ACC112 (cell line): ENCODE data around the gene BCL7C.

Experiments used
- H2AFZ ChIP-seq: fragments of 200-600 bp; sonication (generic); one replicate; pipeline ENCODE4 v1.6.0; 2017; ENCODE audit warnings: antibody characterized with exemption, low read length; ENCODE audit not compliant: unreplicated experiment
- H3K27ac ChIP-seq: fragments of 200-600 bp; sonication (generic); 2 replicates; pipeline ENCODE4 v1.5.1; 2014; ENCODE audit warnings: low read depth, mild to moderate bottlenecking, antibody characterized with exemption, low read length, moderate library complexity
- H3K27me3 ChIP-seq: fragments of 200-600 bp; sonication (generic); 2 replicates; pipeline ENCODE4 v1.6.1; 2014; ENCODE audit warnings: mild to moderate bottlenecking, antibody characterized with exemption, low read length, moderate library complexity, mixed read lengths; ENCODE audit not compliant: insufficient read depth
- H3K36me3 ChIP-seq: fragments of 200-600 bp; sonication (generic); 2 replicates; pipeline ENCODE4 v1.6.1; 2016; ENCODE audit warnings: mild to moderate bottlenecking, antibody characterized with exemption, low read length, moderate library complexity, mixed read lengths; ENCODE audit not compliant: insufficient read depth
- H3K4me1 ChIP-seq: fragments of 200-600 bp; sonication (generic); one replicate; pipeline ENCODE4 v1.6.1; 2016; ENCODE audit warnings: low read length, mixed read lengths; ENCODE audit not compliant: insufficient read depth, unreplicated experiment, control insufficient read depth
- H3K4me3 ChIP-seq: fragments of 200-600 bp; sonication (generic); 2 replicates; pipeline ENCODE4 v1.5.1; 2014; ENCODE audit warnings: mild to moderate bottlenecking, low read depth, low read length
- H3K79me2 ChIP-seq: fragments of 200-600 bp; sonication (generic); one replicate; pipeline ENCODE4 v1.6.0; 2016; ENCODE audit warnings: low read length; ENCODE audit not compliant: control insufficient read depth, unreplicated experiment, insufficient read depth

Gene BCL7C

DNA sequence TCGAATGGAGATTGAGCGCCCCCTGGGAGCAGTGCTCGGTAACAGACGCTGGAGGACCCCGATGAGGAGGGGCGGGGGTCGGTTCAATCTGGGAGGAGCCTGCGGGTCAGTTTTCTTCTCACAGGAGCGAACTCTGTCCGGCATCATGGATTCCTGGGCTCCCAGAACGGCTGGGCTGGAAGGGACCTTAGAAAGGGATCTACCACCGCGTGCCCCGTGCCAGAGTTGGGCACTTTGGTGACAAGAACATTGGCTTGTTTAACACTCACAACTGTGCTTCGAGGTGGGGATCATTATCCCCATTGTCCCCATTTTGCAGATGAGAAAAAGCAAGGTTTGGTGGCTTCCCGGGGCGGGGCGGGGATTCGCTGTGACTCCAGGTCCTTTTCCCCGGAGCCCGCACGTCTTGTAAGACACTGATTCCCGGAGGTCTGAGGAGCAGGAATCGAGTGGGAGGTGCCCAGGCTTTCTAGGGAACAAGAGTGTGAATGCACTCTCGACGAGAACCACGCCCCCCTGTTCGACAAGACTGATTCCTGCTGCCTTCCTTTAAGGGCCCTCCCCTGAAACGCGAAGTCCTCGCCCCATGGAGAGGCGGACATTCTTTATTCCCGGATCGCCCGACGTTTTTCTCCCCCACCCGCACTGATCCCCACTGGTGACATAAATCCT lies 28.0 kb upstream of the BCL7C start:
- Histone ChIP-seq H2AFZ (peak overlapping the region; percentile 30), H3K27ac (peak overlapping the region; percentile 45; the same call in 1 of the 2 replicates)

GRCh38 chr16:30921459-30921747 lies 27.5 kb upstream of the BCL7C start:
- Histone ChIP-seq H3K4me1 (no peaks in the 10 kb centered on the region), H3K27ac (no peak overlapping the region), H3K36me3 (no peaks in the 10 kb centered on the region), H2AFZ (peak overlapping the region; percentile 30), H3K4me3 (peak overlapping the region; percentile 77), H3K79me2 (no peaks in the 10 kb centered on the region), H3K27me3 (no peaks in the 10 kb centered on the region)

More for the DNA sequence above, 28.0 kb upstream of the BCL7C start:
- Histone ChIP-seq H3K4me3 (peak overlapping the region; percentile 77), H3K27me3 (no peaks in the 10 kb centered on the region), H3K36me3 (no peaks in the 10 kb centered on the region), H3K4me1 (no peaks in the 10 kb centered on the region), H3K79me2 (no peaks in the 10 kb centered on the region)

- Histone ChIP-seq H3K79me2 (no peaks in the 10 kb centered on the region), H3K4me3 (no peak overlapping the region), H2AFZ (no peak overlapping the region), H3K36me3 (no peaks in the 10 kb centered on the region), H3K27me3 (no peaks in the 10 kb centered on the region), H3K27ac (no peak overlapping the region), H3K4me1 (no peaks in the 10 kb centered on the region)
Observed at GRCh38 chr16:30920891-30921290, 27.0 kb upstream of the BCL7C start.

GRCh38 chr16:30918614-30919013 lies 24.7 kb upstream of the BCL7C start:
- H3K4me1 ChIP-seq = no peaks in the 10 kb centered on the region
- H3K4me3 ChIP-seq = no peak overlapping the region
- H2AFZ ChIP-seq = no peak overlapping the region
- no peaks in the 10 kb centered on the region for H3K79me2 ChIP-seq
- H3K27ac ChIP-seq = no peak overlapping the region
- H3K36me3 ChIP-seq = no peaks in the 10 kb centered on the region
- H3K27me3 ChIP-seq = no peaks in the 10 kb centered on the region

GRCh38 chr16:30914830-30915229 lies 21.0 kb upstream of the BCL7C start:
- H3K79me2 ChIP-seq = no peaks in the 10 kb centered on the region
- H3K27me3 ChIP-seq = no peaks in the 10 kb centered on the region
- H2AFZ ChIP-seq = no peak overlapping the region
- H3K36me3 ChIP-seq = no peaks in the 10 kb centered on the region
- H3K4me3 ChIP-seq = no peak overlapping the region
- no peaks in the 10 kb centered on the region for H3K4me1 ChIP-seq
- H3K27ac ChIP-seq = no peak overlapping the region

DNA sequence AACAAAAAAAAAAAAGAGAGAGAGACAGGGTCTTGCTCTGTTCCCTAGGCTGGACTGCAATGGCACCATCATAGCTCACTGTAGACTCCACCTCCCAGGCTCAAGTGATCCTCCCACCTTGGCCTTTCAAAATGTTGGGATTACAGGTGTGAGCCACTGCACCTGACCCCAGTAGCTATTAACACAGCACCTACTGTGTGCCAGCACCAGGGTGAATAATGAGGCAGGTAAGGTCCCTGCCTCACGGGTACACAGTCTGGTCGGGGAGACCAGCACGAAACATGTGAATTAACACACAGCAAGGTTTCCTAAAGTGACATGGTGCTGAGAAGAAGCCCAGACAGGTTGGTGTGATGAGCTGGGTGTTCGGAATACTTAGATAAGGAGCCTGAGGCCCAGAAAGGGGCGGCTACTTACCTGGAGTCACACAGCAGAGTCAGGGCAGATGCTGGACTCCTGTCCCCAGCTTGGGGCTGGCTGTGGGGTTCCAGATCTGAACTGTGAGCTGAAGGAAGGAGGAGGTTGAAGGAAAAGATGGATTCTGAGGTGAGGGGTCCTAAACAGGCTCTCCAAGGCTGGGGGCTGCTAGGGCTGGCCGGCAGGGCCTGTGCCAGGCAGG lies 19.0 kb upstream of the BCL7C start:
- Histone ChIP-seq H3K79me2 (no peaks in the 10 kb centered on the region), H3K4me1 (no peaks in the 10 kb centered on the region), H3K27ac (no peak overlapping the region), H3K36me3 (no peaks in the 10 kb centered on the region), H3K27me3 (no peaks in the 10 kb centered on the region), H2AFZ (no peak overlapping the region), H3K4me3 (no peak overlapping the region)

DNA sequence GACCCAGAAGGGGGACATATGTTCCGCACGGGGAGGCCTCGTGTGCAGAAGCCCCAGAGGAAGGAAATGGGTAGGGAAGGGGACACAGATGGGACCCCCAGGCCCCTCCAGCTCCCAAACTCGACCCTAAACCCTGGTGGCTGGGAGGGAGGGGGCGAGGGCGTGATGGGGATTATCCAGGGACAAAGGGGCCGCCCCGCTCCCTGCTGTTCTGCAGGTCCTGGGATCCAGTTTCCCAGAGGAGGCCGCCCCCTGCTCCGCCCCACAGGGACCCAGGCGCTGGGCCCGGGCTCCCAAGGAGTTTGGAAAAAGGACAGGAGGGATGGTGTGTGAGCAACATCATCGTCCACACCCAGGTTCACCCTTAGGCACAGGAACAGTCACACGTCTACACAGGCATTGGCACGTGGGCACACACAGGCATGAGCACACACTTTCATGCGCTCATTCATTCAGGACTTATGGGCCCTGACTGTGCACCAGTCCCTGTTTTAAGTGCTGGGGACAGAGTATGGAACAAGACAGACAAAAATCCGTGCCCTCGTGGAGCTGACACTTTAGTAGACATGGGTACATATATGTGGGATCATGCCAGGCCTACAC lies 16.7 kb upstream of the BCL7C start:
- Histone ChIP-seq H2AFZ (no peak overlapping the region), H3K27me3 (no peaks in the 10 kb centered on the region)

DNA sequence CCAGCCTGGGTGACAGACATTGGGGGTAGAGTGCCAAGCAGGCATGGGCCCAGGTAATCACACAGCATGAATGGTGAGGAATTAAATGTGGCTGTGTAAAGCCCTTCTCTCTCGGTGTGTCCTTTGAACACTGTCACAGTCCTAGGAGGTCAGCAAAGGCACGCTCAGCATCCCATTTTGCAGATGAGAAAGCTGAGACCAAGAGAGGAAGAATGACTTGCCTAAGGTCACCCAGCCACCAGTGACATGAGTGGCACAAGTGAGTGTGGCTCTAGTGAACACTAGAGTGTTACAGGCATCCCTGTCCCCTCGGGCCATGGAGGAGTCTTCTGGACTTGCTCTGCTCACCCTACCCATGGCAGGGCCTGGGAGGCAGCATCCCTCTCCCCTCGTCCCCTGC lies 13.2 kb upstream of the BCL7C start:
- H3K27ac ChIP-seq = no peak overlapping the region
- H3K4me3 ChIP-seq = no peak overlapping the region
- H3K27me3 ChIP-seq = no peaks in the 10 kb centered on the region
- no peaks in the 10 kb centered on the region for H3K79me2 ChIP-seq
- no peaks in the 10 kb centered on the region for H3K4me1 ChIP-seq
- no peaks in the 10 kb centered on the region for H3K36me3 ChIP-seq
- H2AFZ ChIP-seq = no peak overlapping the region

More for the DNA sequence above, 16.7 kb upstream of the BCL7C start:
- no peaks in the 10 kb centered on the region for H3K36me3 ChIP-seq
- no peaks in the 10 kb centered on the region for H3K4me1 ChIP-seq
- H3K79me2 ChIP-seq = no peaks in the 10 kb centered on the region
- no peak overlapping the region for H3K27ac ChIP-seq
- no peak overlapping the region for H3K4me3 ChIP-seq

DNA sequence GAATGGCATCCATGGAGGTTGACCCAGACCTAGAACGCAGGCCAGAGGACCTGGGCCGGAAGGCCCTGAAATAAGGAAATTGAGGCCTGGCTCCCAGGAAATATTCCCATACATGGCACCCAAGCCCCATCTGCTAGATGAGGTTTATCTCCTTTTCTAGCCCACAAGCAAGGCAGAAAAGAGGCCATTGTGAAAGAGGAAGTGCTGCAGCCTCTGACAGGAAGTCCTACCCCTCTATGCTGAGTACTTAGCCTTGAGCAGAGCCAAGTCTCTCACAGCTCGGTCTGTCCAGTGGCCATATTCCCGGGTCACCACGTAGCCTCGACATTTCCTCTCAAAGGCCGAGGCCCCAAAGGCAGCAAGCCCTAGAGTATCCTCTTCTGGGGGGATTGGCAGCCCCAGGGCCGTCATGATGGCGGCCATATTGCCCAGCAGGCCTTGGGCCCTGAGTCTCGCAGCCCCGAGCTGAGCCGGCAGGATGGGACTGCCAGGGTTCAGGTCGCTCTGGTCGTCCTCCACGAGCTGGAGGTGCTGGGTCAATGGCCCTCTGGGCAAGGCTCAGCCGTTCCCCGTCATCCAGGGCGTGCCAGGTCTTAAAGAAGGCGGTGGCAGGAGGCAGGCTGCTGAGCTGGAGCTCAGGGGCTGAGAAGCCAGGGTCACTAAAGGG lies 10.4 kb upstream of the BCL7C start:
- Histone ChIP-seq H3K27me3 (no peaks in the 10 kb centered on the region), H3K4me1 (no peaks in the 10 kb centered on the region), H3K79me2 (no peaks in the 10 kb centered on the region), H2AFZ (peak overlapping the region; percentile 3), H3K4me3 (no peak overlapping the region), H3K27ac (no peak overlapping the region), H3K36me3 (no peaks in the 10 kb centered on the region)

GRCh38 chr16:30903596-30903995 lies 9.7 kb upstream of the BCL7C start:
- no peaks in the 10 kb centered on the region for H3K4me1 ChIP-seq
- no peak overlapping the region for H3K27ac ChIP-seq
- peak overlapping the region; percentile 3 for H2AFZ ChIP-seq

More at GRCh38 chr16:30903596-30903995, 9.7 kb upstream of the BCL7C start:
- Histone ChIP-seq H3K79me2 (no peaks in the 10 kb centered on the region), H3K27me3 (no peaks in the 10 kb centered on the region), H3K36me3 (no peaks in the 10 kb centered on the region), H3K4me3 (no peak overlapping the region)
